ENCODE results near the gene UBE2I.

UBE2I gene

DNA sequence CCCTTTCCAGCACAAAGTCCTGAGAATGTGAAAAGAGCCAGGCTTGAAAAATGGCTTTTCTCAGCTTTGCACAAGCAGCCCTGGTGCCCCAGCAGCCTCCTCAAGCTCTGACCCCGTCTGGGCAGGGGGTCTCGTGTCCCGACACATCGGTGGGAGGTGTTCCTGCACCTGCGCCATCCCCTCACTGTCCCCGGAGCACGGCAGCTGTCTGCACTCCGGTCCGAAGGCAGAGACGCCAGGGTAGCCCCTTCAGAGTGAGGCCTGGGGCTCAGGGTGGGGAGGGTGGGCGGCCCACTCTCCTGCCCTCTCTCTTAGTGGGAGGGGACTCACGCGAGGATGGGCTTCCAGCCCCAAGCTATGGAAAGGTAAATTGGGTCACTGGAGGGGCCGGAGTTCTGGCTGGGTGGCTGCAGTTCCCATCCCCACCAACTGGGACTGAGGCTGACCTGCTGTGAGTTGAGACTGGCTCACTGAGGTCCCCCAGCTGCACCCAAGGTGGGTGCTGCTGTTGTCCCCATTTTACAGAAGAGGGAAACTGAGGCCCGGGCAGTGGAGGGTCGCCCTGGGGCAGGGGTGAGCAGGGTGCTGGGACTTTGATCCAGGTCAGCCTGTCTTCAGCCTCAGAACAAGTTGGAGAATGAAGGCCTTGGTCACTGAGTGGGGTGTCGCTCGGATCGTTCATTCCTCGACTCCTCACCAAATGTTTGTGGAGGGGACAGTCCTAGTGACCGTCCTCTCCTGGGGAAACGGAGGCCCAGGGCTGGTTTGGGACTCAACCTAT, 21.7 kb downstream of the UBE2I start:
- no peak for DNase-seq

DNA sequence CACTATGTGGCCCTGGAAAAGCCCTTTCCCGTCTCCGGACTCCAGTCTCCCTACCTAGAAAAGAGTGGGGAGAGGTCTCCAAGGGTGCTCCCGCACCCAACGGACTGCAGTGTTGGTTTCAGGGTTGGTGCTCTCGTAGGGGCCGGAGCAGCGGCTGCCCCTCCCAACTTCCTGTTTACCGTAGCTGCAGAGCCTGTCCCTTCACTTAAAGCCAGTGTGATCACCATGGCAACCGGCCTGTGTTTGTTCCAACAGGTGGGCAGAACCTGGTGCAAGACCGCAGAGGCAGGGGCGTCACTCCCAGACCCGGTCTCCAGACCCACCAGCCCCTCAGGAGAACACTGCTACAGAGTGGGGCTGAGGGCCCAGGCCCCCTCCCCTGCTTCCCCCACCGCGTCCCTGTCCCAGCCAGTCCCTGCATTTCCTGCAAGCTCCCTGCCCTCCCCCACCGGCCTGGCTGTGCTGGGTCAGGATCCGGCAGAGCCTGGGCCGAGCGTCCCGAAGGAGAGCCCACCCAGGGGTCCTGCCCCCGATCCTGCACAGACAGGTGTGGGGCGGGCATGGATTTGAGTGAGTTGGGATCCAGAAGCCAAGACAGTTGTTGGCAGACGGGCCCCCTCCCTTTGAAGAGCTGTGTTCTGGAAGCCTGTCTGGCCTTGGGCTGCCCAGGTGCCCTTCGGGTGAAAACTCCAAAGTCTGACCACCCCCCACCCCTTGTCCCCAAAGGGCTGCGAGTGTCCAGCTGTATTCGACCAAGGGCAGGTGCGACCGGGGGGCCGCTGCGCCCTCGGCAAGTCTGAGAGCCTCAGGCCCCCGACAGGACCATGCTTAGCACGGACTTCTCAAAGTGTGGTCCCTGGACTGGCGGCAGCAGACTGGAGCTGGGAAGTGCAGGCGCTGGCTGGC, 22.5 kb downstream of the UBE2I start:
- DNase-seq = peak; percentile 59

DNA sequence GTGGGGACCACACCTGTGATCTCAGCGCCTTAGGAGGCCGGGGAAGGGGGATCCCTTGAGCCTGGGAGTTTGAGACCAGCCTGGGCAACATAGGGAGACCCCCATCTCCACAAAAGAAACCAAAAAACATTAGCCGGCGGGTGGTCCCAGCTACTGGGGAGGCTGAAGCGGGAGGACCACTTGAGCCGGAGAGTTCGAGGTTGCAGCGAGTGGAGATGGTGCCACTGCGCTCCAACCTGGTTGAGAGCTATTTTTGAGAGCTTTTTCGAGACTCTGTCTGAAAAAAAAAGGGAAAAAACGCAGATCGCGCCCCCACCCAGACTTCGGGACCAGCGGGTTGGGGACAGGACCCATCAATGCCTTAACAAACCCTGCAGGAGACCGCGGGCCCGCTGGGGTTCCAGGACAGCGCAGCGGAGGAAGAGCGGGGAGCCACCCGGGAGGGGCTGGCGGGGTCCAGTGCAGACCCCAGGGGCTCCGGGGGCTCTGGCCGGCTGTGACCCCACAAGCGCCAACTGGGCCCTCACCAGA, 23.2 kb downstream of the UBE2I start:
- DNase-seq = no peak

DNA sequence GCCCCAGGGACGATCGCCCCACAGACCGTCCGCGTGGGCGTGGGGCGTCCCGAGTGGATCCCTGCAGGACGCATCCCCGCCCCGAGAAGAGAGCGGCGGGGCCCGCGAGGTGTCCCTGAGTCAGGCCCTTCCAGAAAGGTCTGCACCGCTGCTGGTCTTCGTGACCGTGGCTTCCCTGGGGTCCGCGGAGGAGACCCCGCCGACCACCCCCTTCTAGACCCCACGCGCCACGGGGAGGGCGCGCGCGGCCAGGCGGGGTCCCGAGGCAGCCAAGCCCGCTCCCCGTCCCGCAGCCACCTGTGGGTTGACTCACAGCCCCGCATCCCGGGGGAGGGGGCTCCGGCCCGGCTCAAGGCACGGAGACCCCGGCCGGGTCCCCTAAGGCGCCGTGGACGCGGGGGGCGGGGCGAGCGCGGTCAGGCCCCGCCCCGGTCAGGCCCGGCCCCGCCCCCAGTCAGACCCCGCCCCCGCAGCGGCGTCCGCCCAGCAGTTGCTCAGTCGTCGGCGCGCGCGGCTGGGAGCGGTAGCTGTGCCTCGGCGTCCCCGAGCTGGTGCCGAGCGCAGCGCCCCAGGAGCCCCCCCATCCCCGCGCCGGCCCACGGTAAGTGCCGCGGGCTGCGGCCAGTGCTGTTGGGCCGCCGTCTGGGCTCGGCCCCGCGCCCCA, 23.8 kb downstream of the UBE2I start, which contains the start of gene BAIAP3:
BAIAP3 (plus strand) TSS at position 497 of the 664 bp plus-strand sequence. CDS start 4,905 bp downstream, outside the sequence.
- no peak for DNase-seq

DNA sequence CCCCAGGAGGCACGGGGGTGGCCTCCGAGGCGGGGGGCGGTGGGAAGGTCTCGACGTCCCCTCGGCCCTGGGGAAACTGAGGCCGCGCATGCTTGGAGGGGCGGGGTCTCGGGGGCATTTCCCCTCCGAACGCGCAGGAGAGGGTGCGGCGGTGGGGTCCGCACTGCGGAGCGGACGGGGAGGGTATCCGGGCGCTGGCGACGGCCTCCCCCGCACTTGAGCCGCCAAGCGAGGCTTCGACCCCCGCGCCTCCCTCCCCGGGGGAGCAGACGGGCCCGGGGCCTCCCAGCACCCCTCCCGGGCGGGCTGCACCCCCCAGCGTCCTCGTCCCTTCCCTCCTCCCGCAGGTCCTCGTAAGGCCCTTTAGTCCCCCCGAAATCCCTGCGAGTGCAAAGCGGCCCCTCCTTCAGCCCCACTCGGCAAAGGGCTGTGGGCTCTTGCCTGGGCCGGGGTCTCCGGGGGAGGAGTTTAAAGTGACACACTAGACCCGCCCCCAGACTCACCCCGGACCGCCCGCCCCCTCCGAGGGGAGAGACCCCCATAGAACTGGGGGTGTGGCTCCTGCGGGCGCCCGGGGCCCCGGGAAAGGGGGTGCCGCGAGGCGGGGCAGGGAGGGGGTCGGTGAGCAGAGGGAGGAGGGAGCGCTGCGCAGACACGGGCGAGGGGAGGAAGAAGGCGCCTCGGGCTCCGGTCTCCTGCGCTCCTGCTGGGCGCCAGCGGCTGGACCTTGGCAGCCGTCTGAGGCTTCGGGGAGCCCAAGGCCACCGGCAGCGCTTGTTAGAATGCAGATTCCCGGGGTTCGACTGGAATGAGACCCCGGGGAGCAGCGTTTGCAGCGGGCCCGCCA, 24.6 kb downstream of the UBE2I start:
- DNase-seq = no peak

DNA sequence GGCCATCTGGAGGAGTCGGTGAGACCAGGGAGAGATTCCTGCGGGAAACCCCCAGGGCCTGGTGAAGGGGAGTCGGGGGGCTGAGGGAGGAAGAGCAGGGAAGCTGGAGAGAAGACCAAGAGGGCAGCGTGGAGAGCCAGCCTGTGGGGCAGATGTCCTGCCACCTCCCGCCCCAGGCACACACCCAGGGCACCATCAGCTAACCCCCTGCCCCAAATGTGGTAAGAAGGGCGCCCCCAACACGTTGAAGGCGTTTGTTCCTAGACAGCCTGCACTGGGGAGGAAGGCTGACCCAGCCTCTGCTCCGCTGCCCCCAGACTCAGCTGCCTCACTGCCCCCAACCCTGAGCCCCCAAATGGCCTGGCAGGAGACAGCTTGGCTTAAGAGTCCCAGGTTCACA, 25.3 kb downstream of the UBE2I start:
- no peak for DNase-seq

DNA sequence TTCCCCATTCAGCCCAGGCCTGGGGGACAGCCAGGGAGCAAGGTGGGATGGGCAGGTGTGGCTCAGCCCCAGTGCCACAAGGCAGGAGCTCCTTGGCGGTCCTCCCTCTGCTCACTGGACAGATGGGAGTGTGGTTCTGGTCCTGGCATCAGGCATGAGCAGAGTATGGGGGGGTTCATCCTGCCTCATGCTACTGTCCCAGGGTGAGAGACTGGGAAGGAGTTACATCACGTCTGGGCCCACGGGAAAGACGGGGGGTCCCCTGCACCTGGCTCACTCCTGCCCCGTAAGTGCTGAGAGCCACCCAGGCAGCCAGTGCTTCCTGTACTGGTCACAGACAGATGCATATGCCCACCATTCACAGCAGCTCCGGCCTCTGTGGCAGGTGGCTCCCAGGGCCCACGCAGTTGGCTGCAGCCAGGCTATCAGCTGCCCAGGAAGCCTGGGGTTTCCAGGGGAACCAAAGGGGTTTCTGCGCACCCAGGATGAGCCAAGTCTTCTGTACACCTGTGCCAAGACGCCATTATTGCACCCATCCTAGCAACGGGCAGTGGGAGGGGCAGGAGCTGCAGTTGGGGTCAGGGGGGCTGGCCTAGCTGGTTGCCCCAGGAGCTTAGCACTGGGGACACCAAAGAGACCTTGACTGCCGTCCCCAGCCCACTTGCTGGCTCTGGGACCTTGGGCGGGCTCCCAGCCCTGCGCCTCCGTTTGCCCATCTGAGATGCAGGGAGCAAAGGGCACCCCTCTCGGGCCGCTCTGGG, 26.0 kb downstream of the UBE2I start:
- no peak for DNase-seq

DNA sequence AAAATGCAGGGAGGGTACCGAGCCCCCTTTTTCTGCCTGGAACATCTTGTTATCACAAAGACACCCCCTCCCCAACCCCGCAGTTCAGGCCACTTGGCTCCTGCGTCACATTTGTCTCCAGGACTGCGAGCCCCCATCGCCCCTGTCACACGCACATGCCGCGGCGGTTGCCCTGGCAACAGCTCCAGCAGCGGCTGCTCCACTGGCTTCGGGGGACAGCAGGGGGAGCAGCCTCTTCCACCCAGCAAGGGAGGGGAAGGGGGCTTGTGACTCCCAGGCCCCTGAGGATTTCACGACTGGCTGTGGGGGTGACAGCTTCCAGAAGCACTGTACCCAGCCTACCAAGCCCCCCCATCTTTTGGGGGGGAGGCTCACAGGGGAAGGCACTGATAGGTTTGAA, 26.6 kb downstream of the UBE2I start:
- DNase-seq = no peak

DNA sequence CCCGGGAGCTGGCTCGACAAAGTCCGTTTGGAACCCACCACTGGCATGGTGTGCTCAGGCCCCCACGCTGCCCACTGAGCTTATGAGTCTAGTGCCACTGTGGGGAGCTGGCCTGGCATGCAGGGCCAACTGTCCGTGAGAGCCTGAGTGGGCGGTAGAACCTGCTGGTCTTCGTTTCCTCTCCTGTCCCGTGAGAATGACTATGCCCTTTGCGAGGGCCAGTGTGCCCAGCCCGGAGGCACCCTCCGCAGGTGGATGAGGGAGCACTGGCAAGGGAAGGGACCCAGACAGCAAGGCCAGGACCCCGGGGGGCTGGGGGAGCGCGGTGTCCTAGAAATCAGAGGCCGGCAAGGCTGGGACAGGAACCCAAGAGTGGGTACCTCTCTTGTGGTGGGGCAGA, 27.2 kb downstream of the UBE2I start:
- no peak for DNase-seq

DNA sequence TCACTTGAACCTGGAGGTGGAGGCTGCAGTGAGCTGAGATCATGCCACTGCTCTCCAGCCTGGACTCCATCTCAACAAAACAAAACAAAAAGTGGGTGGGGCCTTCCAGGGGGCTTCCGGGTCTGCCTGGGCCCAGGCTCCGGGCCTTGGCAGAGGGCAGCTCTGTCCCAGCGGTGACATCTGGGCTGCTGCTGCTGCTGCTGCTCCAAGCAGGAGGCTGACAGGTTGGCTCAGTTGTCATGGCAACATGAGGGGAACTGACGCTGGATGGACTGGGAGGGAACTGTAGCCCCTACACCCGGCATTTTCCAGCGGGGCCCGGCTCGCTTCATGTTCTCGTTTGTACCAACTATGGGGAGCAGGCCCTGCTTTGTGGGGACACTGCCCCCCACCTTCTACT, 28.1 kb downstream of the UBE2I start:
- DNase-seq = no peak

DNA sequence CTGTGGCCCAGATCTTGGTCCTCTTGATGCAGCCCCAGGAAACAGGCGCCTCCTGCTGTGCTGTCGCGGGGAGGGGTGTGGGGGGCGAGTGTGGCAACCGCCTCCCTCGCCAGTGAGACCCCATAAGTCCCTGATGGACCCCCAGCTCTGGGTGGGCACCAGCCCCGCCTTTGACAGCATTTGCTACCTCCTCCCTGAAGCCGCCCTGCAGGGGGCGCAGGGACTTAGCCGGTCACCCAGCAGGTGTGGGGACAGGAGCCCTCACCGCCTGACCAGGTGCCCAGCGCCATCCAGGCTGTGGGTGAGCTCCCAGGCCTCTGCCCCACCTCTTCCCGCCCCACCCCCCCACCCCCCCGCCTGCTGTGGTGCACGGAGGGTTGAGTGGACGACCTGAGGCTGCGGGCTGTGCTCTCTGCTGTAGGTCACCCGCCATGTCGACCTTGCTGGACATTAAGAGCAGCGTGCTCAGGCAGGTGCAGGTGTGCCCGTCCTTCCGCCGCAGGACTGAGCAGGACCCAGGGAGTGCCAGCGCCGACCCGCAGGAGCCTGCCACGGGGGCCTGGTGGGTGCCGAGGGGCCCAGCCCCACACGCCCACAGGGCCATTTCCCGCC, 28.8 kb downstream of the UBE2I start:
- DNase-seq = no peak

DNA sequence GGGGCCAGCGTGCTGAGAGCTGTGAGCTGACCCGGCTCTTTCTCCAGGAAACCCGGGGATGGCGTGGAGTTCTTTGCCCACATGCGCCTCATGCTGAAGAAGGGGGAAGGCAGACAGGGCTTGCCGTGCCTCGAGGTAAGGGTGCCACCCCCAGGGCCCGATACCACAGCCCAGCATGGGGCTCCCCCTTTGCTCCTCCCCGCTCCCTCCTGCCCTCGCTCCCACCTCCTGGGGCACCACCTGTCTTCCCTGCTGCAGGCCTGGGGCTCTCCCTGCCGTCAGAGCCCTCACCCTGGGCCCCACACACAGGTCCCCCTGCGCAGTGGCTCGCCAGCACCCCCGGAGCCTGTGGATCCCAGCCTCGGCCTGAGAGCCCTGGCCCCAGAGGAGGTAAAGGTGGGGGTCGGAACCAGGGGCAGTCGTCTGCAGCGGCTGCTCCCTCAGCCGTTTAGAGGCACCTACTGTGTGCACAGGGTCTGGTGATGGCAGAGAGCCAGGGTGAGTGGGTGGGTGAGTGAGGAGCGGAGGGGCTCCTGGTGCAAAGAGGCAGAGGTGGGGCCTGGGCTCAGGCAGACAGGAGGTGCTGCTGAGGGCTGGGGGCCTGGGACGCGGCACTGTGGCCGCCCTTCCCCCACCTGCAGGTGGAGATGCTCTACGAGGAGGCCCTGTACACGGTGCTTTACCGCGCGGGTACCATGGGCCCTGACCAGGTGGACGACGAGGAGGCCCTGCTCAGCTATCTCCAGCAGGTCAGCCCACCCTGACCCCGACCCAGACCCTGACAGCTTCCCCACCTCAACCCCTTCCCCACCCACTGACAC, 29.6 kb downstream of the UBE2I start:
- no peak for DNase-seq

DNA sequence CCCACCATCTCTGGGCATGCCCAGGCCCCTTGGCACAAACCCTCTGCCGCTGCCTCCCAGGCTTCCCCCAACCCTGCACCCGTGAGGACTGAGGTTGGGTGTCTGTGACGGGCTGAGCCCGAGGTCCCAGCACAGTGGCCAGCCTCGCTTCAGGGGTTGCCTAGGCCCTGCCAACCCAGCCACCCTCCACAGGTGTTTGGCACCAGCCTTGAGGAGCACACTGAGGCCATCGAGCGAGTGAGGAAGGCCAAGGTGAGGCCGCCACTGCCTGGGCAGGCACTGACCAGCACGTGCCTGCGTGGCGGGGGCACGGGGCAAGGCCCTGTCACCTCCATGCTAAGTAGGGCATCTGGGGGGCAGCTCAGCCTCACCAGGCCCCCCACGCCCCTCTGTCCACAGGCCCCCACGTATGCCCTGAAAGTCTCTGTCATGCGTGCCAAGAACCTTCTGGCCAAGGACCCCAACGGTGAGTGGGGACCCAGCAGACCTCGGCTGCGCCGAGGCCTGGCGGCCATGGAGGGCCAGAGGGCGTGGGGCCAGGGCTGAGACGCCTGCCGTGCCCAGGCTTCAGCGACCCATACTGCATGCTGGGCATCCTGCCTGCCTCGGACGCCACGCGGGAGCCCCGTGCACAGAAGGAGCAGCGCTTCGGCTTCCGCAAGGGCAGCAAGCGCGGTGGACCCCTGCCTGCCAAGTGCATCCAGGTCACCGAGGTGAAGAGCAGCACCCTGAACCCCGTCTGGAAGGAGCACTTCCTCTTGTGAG, 31.5 kb downstream of the UBE2I start:
- DNase-seq = no peak

DNA sequence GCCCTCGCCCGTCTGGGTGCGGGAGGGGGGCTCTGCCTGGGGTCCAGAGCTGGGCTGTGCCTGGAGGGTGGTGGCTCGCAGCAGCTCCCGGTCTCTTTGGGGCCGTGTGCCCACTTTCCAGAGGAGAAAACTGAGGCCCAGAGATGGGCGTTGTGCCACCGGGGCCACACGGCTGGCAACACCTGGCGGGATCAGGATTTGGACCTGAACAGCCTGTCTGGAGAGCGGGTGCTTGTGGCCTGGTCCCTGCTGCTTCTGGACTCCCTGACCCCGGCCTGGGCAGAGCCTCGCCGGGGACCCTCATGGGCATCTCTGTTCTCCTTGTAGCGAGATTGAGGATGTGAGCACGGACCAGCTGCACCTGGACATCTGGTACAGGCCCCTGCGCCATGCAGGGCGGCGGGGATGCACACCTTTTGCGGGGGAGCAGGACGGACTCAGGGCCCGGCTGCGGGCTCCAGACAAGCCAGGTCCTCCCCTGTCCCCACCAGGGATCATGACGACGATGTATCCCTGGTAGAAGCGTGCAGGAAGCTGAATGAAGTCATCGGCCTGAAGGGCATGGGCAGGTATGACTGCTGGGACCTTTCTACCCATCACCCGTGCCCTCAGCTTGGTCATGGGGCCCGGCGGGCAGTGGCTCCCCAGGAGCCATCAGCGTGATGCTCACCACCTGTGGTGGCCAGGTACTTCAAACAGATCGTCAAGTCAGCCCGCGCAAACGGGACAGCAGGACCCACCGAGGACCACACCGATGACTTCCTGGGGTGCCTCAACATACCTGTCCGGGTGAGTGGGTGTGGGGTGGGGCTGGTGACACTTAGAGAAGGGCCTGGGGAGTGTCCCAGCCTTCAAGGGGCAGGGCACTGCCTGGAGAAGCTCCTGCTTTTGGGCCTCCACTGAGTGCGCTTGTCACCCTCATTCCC, 32.3 kb downstream of the UBE2I start:
- DNase-seq = no peak

DNA sequence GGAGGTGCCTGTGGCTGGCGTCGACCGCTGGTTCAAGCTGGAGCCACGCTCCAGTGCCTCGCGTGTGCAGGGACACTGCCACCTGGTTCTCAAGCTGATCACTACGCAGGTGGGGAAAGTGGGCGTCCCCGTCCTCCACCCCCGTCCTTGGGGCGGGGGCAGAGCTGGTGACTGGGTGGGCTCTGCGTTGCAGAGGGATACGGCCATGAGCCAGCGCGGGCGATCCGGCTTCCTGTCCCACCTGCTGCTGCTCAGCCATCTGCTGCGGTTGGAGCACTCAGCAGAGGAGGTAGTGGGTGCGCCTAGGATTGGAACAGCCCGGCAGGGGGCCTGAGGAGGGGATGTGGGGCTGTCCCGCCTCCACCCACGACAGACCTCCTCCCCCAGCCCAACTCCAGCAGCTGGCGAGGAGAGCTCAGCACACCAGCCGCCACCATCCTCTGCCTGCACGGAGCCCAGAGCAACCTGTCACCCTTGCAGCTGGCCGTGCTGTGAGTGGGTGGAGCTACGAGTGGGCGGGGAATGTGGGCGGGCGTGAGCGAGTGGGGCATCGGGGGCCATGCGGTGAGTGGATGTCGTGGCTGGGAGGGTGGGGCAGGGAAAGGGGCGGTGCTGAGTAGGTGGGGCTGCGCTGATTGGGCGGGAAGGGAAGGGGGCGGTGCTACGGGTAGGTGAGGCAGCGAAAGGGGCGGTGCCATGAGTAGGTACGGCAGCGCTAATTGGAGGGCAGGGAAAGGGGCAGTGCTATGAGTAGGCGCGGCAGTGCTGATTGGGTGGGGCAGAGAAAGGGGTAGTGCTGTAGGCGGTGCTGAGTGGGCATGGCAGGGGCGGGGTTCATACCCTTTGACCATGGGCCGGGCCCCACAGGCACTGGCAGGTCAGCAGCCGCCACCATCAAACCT, 33.3 kb downstream of the UBE2I start:
- DNase-seq = peak; percentile 81

DNA sequence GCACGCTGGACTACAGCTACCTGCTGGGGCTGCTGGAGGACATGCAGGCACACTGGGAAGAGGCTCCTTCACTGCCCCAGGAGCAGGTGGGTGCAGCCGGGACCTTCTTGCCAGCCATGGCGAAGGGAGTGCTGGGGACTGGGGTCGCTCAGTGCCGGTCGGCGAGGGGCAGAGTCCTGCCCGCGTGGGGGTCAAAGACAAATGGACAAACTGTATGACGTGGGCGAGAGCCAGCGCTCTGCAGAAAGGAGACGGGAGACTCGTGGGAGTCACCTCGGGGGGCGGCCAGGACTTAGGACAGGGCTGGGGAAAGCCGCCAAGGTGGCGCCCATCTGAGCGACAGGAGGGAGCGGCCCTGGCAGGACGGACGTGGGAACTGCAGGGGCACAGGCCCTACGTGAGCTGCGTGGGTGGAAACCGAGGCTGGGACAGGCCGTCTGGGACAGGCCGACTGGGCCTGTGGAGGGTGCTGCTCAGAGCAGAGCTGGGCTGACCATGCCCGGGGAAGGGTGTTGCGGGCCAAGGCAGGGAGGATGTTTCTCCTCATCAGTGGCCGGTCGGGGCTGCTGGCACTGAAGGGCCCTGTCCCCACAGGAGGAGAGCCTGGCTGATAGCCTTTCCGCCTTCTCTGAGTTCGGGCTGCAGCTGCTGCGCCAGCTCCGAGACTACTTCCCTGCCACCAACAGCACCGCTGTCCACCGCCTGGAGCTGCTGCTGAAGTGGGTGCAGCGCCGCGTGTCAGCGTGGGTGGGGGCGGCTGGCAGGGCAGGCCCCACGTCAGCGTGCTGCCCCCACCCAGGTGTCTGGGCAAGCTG, 34.2 kb downstream of the UBE2I start:
- no peak for DNase-seq

All from right hindlimb (tissue), 1 donor.